Colon (tissue), 2 donors: ENCODE measurements around the gene AMPD3.

Experiments used
- FAIRE-seq: peaks from 2 replicates; lab custom pipeline; 2012; peaks lifted over from hg19 to GRCh38; lab: Jason Lieb, UNC
- donor health status: control.
- donor health status: control.

AMPD3 gene

GRCh38 chr11:10461276-10461790 lies 6.3 kb downstream of the AMPD3 start:
- FAIRE-seq = no peak

DNA sequence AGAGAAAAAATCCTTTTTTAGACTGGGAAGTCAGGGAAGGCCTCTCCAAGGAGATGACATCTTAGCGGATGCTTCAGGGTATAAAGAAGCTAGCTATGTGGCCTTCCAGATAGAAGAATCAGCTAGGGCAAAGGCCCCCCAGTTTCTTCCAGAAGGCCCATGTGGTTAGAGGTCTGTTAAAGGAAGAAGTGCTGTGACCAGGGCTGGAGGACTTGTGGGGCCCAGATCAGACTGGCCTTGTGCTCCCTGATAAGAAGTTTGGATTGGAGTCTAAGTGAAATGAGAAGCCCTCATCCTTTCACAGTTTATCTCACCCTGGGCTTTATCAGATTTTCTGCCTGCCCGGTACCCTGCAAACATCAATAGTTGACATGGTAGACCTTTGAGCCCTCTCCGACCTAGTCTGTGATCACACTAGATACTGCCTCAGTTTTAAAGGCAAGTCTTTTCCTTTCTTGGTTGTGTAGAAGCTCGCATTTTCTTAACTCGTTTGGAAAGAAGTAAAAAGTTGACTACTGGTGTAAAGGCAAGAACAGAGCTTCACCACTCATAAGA lies 7.8 kb downstream of the AMPD3 start:
- no peak for FAIRE-seq

DNA sequence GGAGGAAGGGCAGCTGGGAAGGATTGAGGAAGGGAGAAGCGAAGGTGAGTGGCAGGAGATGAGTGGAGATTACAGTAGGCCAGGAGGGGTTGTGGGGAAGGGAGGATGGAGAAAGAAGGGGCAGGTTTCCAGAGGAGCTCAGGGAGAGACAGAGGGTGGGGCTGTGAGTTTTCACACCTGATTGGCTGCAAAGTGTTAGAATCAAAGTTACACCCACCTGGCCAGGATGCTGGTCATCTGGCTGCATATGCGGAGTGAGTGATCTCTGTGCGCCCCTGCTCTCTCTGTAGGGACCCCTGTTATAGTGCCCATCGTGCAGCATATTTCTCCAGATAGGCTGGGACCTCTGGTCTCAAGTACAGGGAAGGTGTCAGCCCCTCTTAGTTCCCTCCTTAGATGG lies 18.3 kb downstream of the AMPD3 start:
- FAIRE-seq = no peak

DNA sequence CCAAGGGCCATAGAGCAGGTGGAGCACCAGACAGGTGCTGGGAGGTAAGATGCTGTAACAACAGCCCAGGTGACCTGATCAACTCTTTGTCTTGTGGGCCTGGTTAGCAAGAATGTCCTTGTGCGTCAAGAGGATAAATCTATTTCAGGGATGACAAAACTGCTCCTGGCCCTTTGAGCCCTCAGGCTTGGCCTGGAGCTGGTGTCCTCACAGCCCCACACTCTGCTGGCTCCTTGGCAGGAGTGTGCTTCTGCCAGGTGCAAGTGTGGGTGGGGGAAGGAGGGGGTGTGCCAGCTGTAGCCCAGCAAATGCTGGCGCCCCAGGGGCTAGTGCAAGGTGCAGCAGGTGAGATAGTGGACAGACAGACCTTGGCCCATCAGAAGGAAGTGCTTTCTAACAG lies 19.5 kb downstream of the AMPD3 start:
- no peak for FAIRE-seq

- FAIRE-seq = no peak
These were observed 21.3 kb downstream of the AMPD3 start for GRCh38 chr11:10476342-10476741.

GRCh38 chr11:10476927-10477689 lies 22.0 kb downstream of the AMPD3 start:
- FAIRE-seq = no peak

- no peak for FAIRE-seq
These were observed 22.6 kb downstream of the AMPD3 start for GRCh38 chr11:10477690-10478046.

GRCh38 chr11:10478066-10478465 lies 23.0 kb downstream of the AMPD3 start:
- no peak for FAIRE-seq

DNA sequence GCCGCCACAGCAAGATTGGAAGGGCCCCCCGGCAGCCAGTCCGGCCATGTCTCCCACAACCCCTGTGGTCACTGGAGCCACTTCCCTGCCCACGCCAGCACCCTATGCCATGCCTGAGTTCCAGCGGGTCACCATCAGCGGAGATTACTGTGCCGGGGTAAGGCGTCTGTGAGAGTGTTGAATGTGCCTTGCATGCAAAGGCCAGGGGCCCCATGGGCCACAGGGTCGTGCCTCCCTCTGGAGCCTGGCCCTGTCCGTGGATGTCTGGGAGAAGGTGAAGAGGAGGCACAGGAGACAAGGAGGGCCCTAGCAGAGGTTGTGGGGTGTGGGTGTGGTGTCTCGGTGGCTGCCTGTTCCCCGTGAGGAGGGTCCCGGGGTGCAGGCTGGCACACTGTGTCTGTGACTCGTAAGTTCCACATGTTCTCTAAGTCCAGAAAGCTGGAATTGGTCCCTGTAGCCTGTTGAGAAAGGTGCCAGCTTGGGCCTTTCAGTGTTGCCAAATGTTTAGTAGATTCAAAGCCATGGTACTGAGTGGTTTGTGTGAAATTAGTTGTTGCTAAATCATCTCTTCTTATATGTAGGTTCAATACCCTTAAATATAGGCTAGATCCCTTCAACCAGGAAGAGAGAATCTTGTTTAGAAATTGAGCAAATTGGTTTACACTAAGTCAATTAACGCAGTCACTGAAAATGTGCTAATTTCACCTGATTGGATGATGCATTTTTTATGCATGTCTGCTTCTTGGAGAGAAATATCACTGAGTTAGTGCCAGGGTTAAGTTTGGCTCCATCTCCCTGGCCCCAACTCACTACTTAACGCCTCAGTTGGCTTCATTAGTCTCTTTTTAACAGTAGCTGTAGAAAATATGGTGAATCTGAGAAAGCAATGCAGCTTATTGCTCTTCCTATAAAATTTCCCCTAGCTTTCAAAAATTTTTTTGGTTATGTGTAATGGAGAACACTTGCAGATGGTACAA lies 23.8 kb downstream of the AMPD3 start:
- no peak for FAIRE-seq

- no peak for FAIRE-seq
These were observed 25.0 kb downstream of the AMPD3 start for GRCh38 chr11:10480026-10480425.

DNA sequence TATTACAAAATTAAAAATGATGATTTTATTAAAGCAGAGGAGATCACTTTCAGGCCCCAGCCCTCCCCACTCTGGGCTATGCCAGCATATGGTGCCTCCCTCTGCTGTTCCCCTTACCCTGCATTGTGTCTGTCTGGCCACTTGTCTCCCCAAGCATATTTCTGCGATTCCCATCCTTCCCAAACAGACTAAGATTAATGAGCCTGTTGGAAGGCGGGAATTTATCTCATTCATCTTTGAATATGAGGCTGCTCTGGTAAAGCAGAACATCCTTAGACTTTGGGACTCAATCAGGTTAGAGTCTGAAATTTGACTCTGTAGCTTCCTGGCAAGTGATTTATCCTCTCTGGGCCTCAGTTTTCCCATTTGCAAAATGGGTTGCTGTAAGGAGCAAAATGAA lies 25.7 kb downstream of the AMPD3 start:
- no peak for FAIRE-seq

GRCh38 chr11:10481560-10482349 lies 26.7 kb downstream of the AMPD3 start:
- FAIRE-seq = no peak

DNA sequence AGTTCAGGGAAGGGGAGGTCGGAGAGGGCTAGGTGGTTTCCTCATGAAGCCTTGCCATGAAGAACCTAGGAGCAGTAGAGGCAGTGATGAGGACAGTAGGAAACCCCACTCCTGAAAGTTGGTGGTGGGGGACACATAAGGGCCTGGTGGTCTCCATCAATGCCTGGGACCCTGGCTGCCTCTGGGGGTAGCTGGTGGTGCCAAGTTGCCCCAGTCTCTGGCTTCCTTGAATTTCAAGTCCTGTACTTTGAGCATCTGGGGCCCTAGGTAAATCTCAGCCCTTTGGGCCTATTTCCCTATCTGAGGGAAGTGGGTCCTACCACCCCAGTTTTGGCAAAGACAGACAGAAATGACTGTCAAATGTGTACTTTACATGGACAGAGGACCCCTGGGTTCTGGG lies 28.1 kb downstream of the AMPD3 start:
- no peak for FAIRE-seq

- FAIRE-seq = no peak
These were observed 28.5 kb downstream of the AMPD3 start for GRCh38 chr11:10483584-10483983.

DNA sequence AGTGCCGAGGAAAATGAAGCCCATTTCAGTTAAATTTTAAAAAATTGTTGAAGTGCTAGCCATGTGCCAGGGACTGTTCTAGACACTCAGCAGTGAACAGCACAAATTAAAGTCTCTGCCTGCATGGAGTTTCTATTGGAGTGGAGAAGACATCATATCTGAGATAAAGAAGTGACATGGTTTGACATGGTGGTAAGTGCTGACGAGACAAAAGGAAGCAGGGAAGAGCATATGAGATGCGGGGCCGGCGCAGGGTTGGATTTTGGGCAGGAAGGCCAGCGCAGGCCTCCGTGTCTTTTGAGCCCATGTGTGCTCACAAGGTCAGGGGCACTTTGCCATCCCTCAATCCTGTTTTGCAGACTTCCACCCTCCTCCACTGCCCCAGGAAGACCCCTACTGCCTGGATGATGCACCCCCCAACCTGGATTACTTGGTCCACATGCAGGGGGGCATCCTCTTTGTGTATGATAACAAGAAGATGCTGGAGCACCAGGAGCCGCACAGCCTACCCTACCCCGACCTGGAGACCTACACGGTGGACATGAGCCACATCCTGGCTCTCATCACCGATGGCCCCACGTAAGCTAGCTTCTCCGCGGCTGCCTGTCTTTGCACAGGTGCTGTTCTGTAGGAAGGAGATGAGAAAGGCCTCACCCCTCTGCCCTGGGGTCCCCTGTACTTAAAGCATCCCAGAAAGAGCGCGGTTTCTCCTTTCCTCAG lies 29.6 kb downstream of the AMPD3 start:
- no peak for FAIRE-seq

- FAIRE-seq = no peak
These were observed 30.6 kb downstream of the AMPD3 start for GRCh38 chr11:10485646-10486045.

GRCh38 chr11:10486161-10486840 lies 31.2 kb downstream of the AMPD3 start:
- no peak for FAIRE-seq

- no peak for FAIRE-seq
These were observed 32.1 kb downstream of the AMPD3 start for GRCh38 chr11:10487002-10487647.

GRCh38 chr11:10488121-10488933 lies 33.3 kb downstream of the AMPD3 start:
- FAIRE-seq = no peak
